ENCODE measurements around the gene SLIT3.
"Not testable (repeated sequence)": the region's sequence is repeated elsewhere in the genome, so short reads cannot be mapped to it uniquely, and the experiment has no call there.

SLIT3 gene

GRCh38 chr5:168647083-168647482 lies 653.9 kb downstream of the SLIT3 start:
- DNase-seq (ENCODE audit: low read depth in 2 of 2), result no peak

GRCh38 chr5:168646335-168646734 lies 654.6 kb downstream of the SLIT3 start:
- no peak for DNase-seq (ENCODE audit: low read depth in 2 of 2)

GRCh38 chr5:168645195-168645594 lies 655.7 kb downstream of the SLIT3 start:
- no peak for DNase-seq (ENCODE audit: low read depth in 2 of 2)

- no peak for DNase-seq (ENCODE audit: low read depth in 2 of 2)
Measured at GRCh38 chr5:168642019-168642418, 658.9 kb downstream of the SLIT3 start.

- not testable (repeated sequence) for DNase-seq (ENCODE audit: low read depth in 2 of 2)
Measured at GRCh38 chr5:168638846-168639245, 662.1 kb downstream of the SLIT3 start.

- DNase-seq (ENCODE audit: low read depth in 2 of 2), result no peak
Measured at GRCh38 chr5:168637793-168638192, 663.1 kb downstream of the SLIT3 start.

GRCh38 chr5:168637281-168637680 lies 663.7 kb downstream of the SLIT3 start:
- DNase-seq (ENCODE audit: low read depth in 2 of 2), result no peak

- DNase-seq (ENCODE audit: low read depth in 2 of 2), result not testable (repeated sequence)
Measured at GRCh38 chr5:168630958-168631357, 670.0 kb downstream of the SLIT3 start.

- DNase-seq (ENCODE audit: low read depth in 2 of 2), result no peak
Measured at GRCh38 chr5:168624850-168625364, 676.0 kb downstream of the SLIT3 start.

GRCh38 chr5:168620807-168621206 lies 680.1 kb downstream of the SLIT3 start:
- no peak for DNase-seq (ENCODE audit: low read depth in 2 of 2)

GRCh38 chr5:168614661-168615060 lies 686.3 kb downstream of the SLIT3 start:
- no peak for DNase-seq (ENCODE audit: low read depth in 2 of 2)

- DNase-seq (ENCODE audit: low read depth in 2 of 2), result no peak
Measured at GRCh38 chr5:168613996-168614395, 686.9 kb downstream of the SLIT3 start.

- DNase-seq (ENCODE audit: low read depth in 2 of 2), result no peak
Measured at GRCh38 chr5:168613396-168613795, 687.5 kb downstream of the SLIT3 start.

- DNase-seq (ENCODE audit: low read depth in 2 of 2), result no peak
Measured at GRCh38 chr5:168612996-168613395, 687.9 kb downstream of the SLIT3 start.

GRCh38 chr5:168612123-168612522 lies 688.8 kb downstream of the SLIT3 start:
- no peak for DNase-seq (ENCODE audit: low read depth in 2 of 2)

Measured in stimulated activated CD4-positive, alpha-beta T cell treated with anti-CD3 and anti-CD28 coated beads, Interleukin-4, amount 100 ng/mL, for 48 hours (primary cell).